LNCaP clone FGC (cell line): ENCODE data around the gene CYTH1.
"Not testable (repeated sequence)": the region's sequence is repeated elsewhere in the genome, so short reads cannot be mapped to it uniquely, and the experiment has no call there.

Experiments used
- DNase-seq: peaks from one replicate; pipeline ENCODE4 v3.0.0-alpha.2; 2011; ENCODE audit warnings: low read depth
- H3K4me3 ChIP-seq: 2 replicates; pipeline ENCODE4 v1.5.1; 2011; ENCODE audit warnings: mild to moderate bottlenecking, low read depth, low read length, control low read depth
- TF ChIP-seq, protein P1 (sequence below): IDR thresholded peaks from 2 replicates; pipeline ENCODE4 v1.5.1; 2012; ENCODE audit warnings: mild to moderate bottlenecking; ENCODE audit not compliant: control insufficient read depth, insufficient read depth; ENCODE audit errors: extremely low read depth

Gene CYTH1

GRCh38 chr17:78783711-78784324, 1.7 kb upstream of the CYTH1 start:
- no peak for DNase-seq
- H3K4me3 ChIP-seq: no peak overlapping the region
- TF ChIP-seq, protein P1, sequence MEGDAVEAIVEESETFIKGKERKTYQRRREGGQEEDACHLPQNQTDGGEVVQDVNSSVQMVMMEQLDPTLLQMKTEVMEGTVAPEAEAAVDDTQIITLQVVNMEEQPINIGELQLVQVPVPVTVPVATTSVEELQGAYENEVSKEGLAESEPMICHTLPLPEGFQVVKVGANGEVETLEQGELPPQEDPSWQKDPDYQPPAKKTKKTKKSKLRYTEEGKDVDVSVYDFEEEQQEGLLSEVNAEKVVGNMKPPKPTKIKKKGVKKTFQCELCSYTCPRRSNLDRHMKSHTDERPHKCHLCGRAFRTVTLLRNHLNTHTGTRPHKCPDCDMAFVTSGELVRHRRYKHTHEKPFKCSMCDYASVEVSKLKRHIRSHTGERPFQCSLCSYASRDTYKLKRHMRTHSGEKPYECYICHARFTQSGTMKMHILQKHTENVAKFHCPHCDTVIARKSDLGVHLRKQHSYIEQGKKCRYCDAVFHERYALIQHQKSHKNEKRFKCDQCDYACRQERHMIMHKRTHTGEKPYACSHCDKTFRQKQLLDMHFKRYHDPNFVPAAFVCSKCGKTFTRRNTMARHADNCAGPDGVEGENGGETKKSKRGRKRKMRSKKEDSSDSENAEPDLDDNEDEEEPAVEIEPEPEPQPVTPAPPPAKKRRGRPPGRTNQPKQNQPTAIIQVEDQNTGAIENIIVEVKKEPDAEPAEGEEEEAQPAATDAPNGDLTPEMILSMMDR: no peak

DNA sequence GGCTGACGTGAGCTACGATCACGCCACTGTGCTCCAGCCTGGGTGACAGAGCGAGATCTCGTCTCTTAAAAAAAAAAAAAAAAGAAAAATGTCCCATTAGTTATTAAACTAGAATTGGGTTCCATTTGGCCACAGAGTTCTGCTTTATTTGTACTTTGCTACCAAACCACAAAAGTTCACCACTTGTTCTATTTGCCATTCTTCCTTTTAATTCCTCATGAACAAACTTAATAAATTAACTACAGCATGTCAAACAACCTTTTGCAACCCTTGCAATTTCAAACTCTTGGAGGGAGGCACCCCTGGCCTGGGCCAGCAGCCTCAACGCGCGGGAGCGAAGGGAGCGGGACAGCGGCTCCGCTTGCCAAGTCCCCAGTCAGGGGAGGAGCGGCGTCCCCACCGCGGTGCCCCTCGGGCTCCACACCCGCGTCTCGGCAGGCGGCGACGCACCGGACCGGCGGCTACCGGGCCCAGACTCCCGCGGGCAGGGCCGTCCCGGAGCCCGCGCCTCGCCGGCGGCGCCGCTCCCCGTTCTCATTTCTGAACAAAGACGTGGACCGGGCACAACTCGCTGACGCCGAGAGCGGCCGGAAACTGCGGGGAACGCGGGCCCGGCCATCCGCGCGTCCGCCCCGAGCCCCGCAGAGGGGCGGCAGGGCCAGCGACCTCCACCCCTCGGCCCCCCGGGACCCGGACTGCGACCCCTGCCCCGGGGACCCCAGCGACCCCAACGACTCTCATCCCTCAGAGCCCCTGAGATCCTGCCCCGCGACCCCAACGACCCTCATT, 775 bp downstream of the CYTH1 start:
- peak overlapping the region; percentile 73 for H3K4me3 ChIP-seq
- TF ChIP-seq, protein P1: no peak
- peak; percentile 70 for DNase-seq

GRCh38 chr17:78780335-78780734, 1.7 kb downstream of the CYTH1 start:
- peak overlapping the region; percentile 73 for H3K4me3 ChIP-seq
- TF ChIP-seq, protein P1: no peak
- DNase-seq: no peak

DNA sequence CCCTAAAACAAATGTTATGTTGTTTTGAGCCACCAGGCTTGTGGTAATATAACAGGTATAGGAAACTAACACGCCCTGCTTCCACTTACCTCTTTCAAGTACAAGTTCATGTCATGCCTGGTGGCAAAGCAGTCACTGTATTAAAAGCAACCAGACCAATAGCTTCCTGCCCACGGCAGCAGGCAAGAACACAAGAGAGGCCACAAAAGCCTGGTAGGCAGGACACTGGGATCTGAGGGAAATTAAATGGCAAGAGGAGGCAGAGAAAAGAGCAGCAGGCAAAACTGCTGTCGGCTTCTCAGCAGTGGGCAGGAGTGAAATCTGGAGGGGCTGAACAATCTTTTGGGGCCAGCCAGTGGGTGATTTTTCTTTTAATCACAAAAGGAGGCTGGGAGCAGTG, 2.2 kb downstream of the CYTH1 start:
- TF ChIP-seq, protein P1: no peak
- DNase-seq: no peak
- H3K4me3 ChIP-seq: no peak overlapping the region

DNA sequence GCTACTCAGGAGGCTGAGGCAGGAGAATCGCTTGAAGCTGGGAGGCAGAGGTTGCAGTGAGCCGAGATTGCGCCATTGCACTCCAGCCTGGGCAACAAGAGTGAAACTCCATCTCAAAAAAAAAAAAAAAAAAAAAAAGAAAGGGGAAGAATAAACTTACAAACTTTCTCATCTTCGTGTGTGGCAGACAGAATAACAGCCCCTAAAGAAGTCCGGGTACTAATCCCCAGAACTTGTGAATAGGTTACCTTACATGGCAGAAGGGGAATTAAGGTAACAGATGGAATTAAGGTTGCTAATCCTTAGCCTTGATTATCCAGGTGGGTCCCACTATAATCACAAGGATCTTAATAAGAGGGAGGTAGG, 2.8 kb downstream of the CYTH1 start:
- not testable (repeated sequence) for DNase-seq, H3K4me3 ChIP-seq

- no peak for DNase-seq
- TF ChIP-seq, protein P1: no peak
Observed at GRCh38 chr17:78777881-78778280, 4.2 kb downstream of the CYTH1 start.

GRCh38 chr17:78774956-78775571, 7.0 kb downstream of the CYTH1 start:
- H3K4me3 ChIP-seq: no peak overlapping the region
- TF ChIP-seq, protein P1: no peak
- no peak for DNase-seq

More at GRCh38 chr17:78777881-78778280, 4.2 kb downstream of the CYTH1 start:
- H3K4me3 ChIP-seq: no peak overlapping the region
